H1 (cell line): ENCODE measurements around the gene NKAIN2. TPM values are rescaled to one million over a fixed set of nuclear protein-coding genes. Genes with fewer than 3 reads are reported as not detected.

Experiments used
- CTCF ChIA-PET: fragments of 300-600 bp; sonication (Branson Sonifier 250); formaldehyde crosslinking; loops from one replicate; lab custom pipeline; 2021; ENCODE audit not compliant: partially characterized antibody; lab: Charles Lee
- POLR2A ChIA-PET: fragments of 300-600 bp; sonication (Branson Sonifier 250); formaldehyde crosslinking; loops from one replicate; lab custom pipeline; 2021; ENCODE audit warnings: inconsistent platforms; ENCODE audit not compliant: partially characterized antibody; lab: Charles Lee
- DNase-seq, 2 experiments: peaks; one replicate each; pipeline versions ENCODE4 v3.0.0 to v3.0.0-alpha.2; 2010 to 2022; ENCODE audit warnings: low spot score in 2 of 2, low read depth in 1 of 2, mixed read lengths in 1 of 2
- FAIRE-seq: peaks from 2 replicates; lab custom pipeline; 2011; peaks lifted over from hg19 to GRCh38; lab: Jason Lieb, UNC
- H2AFZ ChIP-seq: 2 replicates; pipeline ENCODE4 v1.8.1; 2012; ENCODE audit warnings: low read length, inconsistent platforms
- H2AK5ac ChIP-seq: 2 replicates; pipeline ENCODE4 v1.6.1; 2013; ENCODE audit warnings: low read depth, low read length
- H2BK120ac ChIP-seq: replicated peaks from 2 replicates; pipeline ENCODE3; 2013; ENCODE audit warnings: low read depth, low read length, inconsistent platforms
- H2BK12ac ChIP-seq: 2 replicates; pipeline ENCODE4 v1.6.1; 2013; ENCODE audit warnings: low read depth, low read length
- H2BK15ac ChIP-seq: 2 replicates; pipeline ENCODE4 v1.6.1; 2013; ENCODE audit warnings: low read length
- H2BK20ac ChIP-seq: 2 replicates; pipeline ENCODE4 v1.6.1; 2013; ENCODE audit warnings: low read length
- H2BK5ac ChIP-seq: 2 replicates; pipeline ENCODE4 v1.6.1; 2013; ENCODE audit warnings: low read depth, low read length
- H3K14ac ChIP-seq: 2 replicates; pipeline ENCODE4 v1.6.1; 2013; ENCODE audit warnings: inconsistent platforms; ENCODE audit not compliant: insufficient read length
- H3K18ac ChIP-seq: 2 replicates; pipeline ENCODE4 v1.6.1; 2013; ENCODE audit warnings: low read length; ENCODE audit errors: extremely low read depth
- H3K23ac ChIP-seq: 2 replicates; pipeline ENCODE4 v1.6.1; 2013; ENCODE audit warnings: inconsistent platforms; ENCODE audit not compliant: insufficient read length
- H3K23me2 ChIP-seq: 2 replicates; pipeline ENCODE4 v1.6.1; 2013; ENCODE audit warnings: low read depth, low read length
- H3K27ac ChIP-seq: 2 replicates; pipeline ENCODE4 v1.6.1; 2011; ENCODE audit warnings: low read depth, low read length, inconsistent platforms
- H3K27me3 ChIP-seq, 4 experiments: replicated peaks in 1 of 4; 1 replicate in 1 of 4; 2 replicates in 3 of 4; pipeline versions ENCODE4 v1.6.1 to v1.8.1; 2011 to 2013; ENCODE audit warnings: low read length in 3 of 4, mild to moderate bottlenecking in 3 of 4, inconsistent platforms in 2 of 4, mixed read lengths in 2 of 4, moderate library complexity in 1 of 4; ENCODE audit not compliant: control insufficient read depth in 3 of 4, insufficient read depth in 3 of 4; ENCODE audit errors: extremely low read depth in 1 of 4
- H3K36me3 ChIP-seq, 4 experiments: 2 replicates each; pipeline versions ENCODE4 v1.6.1 to v1.8.1; 2011 to 2013; ENCODE audit warnings: mild to moderate bottlenecking in 4 of 4, low read length in 3 of 4, moderate library complexity in 2 of 4, control low read depth in 1 of 4, inconsistent platforms in 1 of 4; ENCODE audit not compliant: insufficient read depth in 4 of 4, control insufficient read depth in 2 of 4
- H3K4ac ChIP-seq: replicated peaks from 2 replicates; pipeline ENCODE3; 2013; ENCODE audit warnings: low read length, low read depth, mixed read lengths, inconsistent platforms; ENCODE audit not compliant: insufficient read length
- H3K4me1 ChIP-seq, 4 experiments: replicated peaks in 1 of 4; 1 replicate in 1 of 4; 2 replicates in 3 of 4; pipeline versions ENCODE4 v1.6.1 to v1.8.1; 2011 to 2013; ENCODE audit warnings: low read length in 3 of 4, inconsistent platforms in 2 of 4, mixed read lengths in 1 of 4; ENCODE audit not compliant: insufficient read depth in 4 of 4, control insufficient read depth in 3 of 4
- H3K4me2 ChIP-seq, 2 experiments: 2 replicates each; pipeline versions ENCODE4 v1.6.1 to v1.8.1; 2011 to 2013; ENCODE audit warnings: low read depth in 2 of 2, low read length in 2 of 2, control low read depth in 1 of 2, inconsistent platforms in 1 of 2, mild to moderate bottlenecking in 1 of 2; ENCODE audit not compliant: insufficient read depth in 1 of 2
- H3K4me3 ChIP-seq, 4 experiments: fragments of 200-600, 300-600 bp in 1 of 4; sonication (generic), shearing (Covaris generic), sonication (Bioruptor Twin) in 1 of 4; 2 replicates each; pipeline versions ENCODE4 v1.5.1 to v1.8.1; 2011 to 2016; ENCODE audit warnings: low read length in 4 of 4, low read depth in 3 of 4, control low read depth in 2 of 4, inconsistent platforms in 2 of 4, mild to moderate bottlenecking in 2 of 4, mixed read lengths in 1 of 4, moderate library complexity in 1 of 4; ENCODE audit not compliant: insufficient read depth in 2 of 4; ENCODE audit errors: extremely low read depth in 1 of 4
- H3K56ac ChIP-seq: replicated peaks from 2 replicates; pipeline ENCODE3; 2013; ENCODE audit warnings: low read depth, mild to moderate bottlenecking, mixed read lengths, low read length, inconsistent platforms; ENCODE audit not compliant: insufficient read length
- H3K79me1 ChIP-seq: 2 replicates; pipeline ENCODE4 v1.6.1; 2013; ENCODE audit warnings: low read depth, low read length, control low read depth
- H3K79me2 ChIP-seq, 2 experiments: 2 replicates each; pipeline versions ENCODE4 v1.6.1 to v1.8.1; 2012 to 2013; ENCODE audit warnings: low read length in 2 of 2, mild to moderate bottlenecking in 2 of 2, inconsistent platforms in 1 of 2; ENCODE audit not compliant: insufficient read depth in 2 of 2, control insufficient read depth in 1 of 2
- H3K9ac ChIP-seq, 4 experiments: replicated peaks in 1 of 4; 1 replicate in 1 of 4; 2 replicates in 3 of 4; pipeline versions ENCODE4 v1.6.1 to v1.8.1; 2011 to 2013; ENCODE audit warnings: low read depth in 3 of 4, low read length in 3 of 4, control low read depth in 2 of 4, mild to moderate bottlenecking in 2 of 4, moderate library complexity in 2 of 4, inconsistent platforms in 1 of 4; ENCODE audit errors: extremely low read depth in 1 of 4
- H3K9me3 ChIP-seq, 2 experiments: 2 replicates each; pipeline versions ENCODE4 v1.6.1 to v1.8.1; 2012 to 2013; ENCODE audit warnings: mild to moderate bottlenecking in 2 of 2, moderate library complexity in 2 of 2, control low read depth in 1 of 2, inconsistent platforms in 1 of 2, low read depth in 1 of 2, low read length in 1 of 2, mixed read lengths in 1 of 2; ENCODE audit not compliant: insufficient read depth in 2 of 2
- H4K20me1 ChIP-seq, 2 experiments: replicated peaks in 1 of 2; 2 replicates each; pipeline versions ENCODE3 to v1.8.1; 2011 to 2013; ENCODE audit warnings: inconsistent platforms in 2 of 2, low read length in 2 of 2, mild to moderate bottlenecking in 1 of 2; ENCODE audit not compliant: insufficient read depth in 2 of 2, control insufficient read depth in 1 of 2
- H4K5ac ChIP-seq: 2 replicates; pipeline ENCODE4 v1.6.1; 2013; ENCODE audit warnings: low read length, low read depth, mixed read lengths, inconsistent platforms; ENCODE audit not compliant: insufficient read length
- H4K8ac ChIP-seq: 2 replicates; pipeline ENCODE4 v1.8.0; 2013; ENCODE audit warnings: mild to moderate bottlenecking, moderate library complexity, low read length, inconsistent platforms; ENCODE audit not compliant: insufficient read depth; ENCODE audit errors: extremely low read depth
- H4K91ac ChIP-seq: replicated peaks from 2 replicates; pipeline ENCODE3; 2013; ENCODE audit warnings: low read length, mixed read lengths, inconsistent platforms; ENCODE audit not compliant: insufficient read length
- BCL11A ChIP-seq, 2 experiments: IDR thresholded peaks; one replicate each; pipeline ENCODE4 v1.6.1; 2011; ENCODE audit warnings: low read depth in 2 of 2, low read length in 2 of 2, mild to moderate bottlenecking in 2 of 2
- BRCA1 ChIP-seq: IDR thresholded peaks from 2 replicates; pipeline ENCODE4 v1.6.1; 2012; ENCODE audit warnings: low read depth, low read length, improper control_type of control experiment
- CTBP2 ChIP-seq: IDR thresholded peaks from 2 replicates; pipeline ENCODE4 v1.7.0; 2011; ENCODE audit warnings: borderline replicate concordance, mild to moderate bottlenecking, moderate library complexity, mixed read lengths, low read length; ENCODE audit not compliant: insufficient read depth, insufficient read length
- GABPA ChIP-seq: IDR thresholded peaks from 2 replicates; pipeline ENCODE4 v1.6.1; 2011; ENCODE audit warnings: mild to moderate bottlenecking, low read length, moderate library complexity, borderline replicate concordance; ENCODE audit not compliant: insufficient read depth
- GTF2F1 ChIP-seq: IDR thresholded peaks from 2 replicates; pipeline ENCODE4 v1.6.1; 2012; ENCODE audit warnings: low read depth, low read length, improper control_type of control experiment, borderline replicate concordance
- KDM4A ChIP-seq: IDR thresholded peaks from one replicate; pipeline ENCODE4 v1.7.1; 2012; ENCODE audit warnings: low read depth, mild to moderate bottlenecking, moderate library complexity, low read length, inconsistent platforms; ENCODE audit not compliant: severe bottlenecking
- POLR2A ChIP-seq, 2 experiments: IDR thresholded peaks; 1 replicate in 1 of 2; 2 replicates in 1 of 2; pipeline ENCODE4 v1.6.1; 2011; ENCODE audit warnings: low read depth in 2 of 2, low read length in 2 of 2, mild to moderate bottlenecking in 2 of 2; ENCODE audit errors: control extremely low read depth in 1 of 2
- SIN3A ChIP-seq, 2 experiments: IDR thresholded peaks in 1 of 2; conservative IDR thresholded peaks in 1 of 2; 2 replicates each; pipeline ENCODE4 v1.6.1; 2011 to 2012; ENCODE audit warnings: low read length in 2 of 2, improper control_type of control experiment in 1 of 2, low read depth in 1 of 2, mild to moderate bottlenecking in 1 of 2
- SUZ12 ChIP-seq: fragments of 200-600 bp; sonication (generic); IDR thresholded peaks from 2 replicates; pipeline ENCODE4 v1.6.1; 2012; ENCODE audit warnings: mild to moderate bottlenecking, inconsistent platforms, low read length, moderate library complexity, mixed read lengths
- TBP ChIP-seq: IDR thresholded peaks from 2 replicates; pipeline ENCODE4 v1.6.1; 2011; ENCODE audit warnings: low read depth, low read length, improper control_type of control experiment
- YY1 ChIP-seq: IDR thresholded peaks from 2 replicates; pipeline ENCODE4 v1.6.1; 2011; ENCODE audit warnings: low read depth, mild to moderate bottlenecking, low read length
- ZNF274 ChIP-seq: IDR thresholded peaks from 2 replicates; pipeline ENCODE4 v1.7.0; 2012; ENCODE audit warnings: low read length, borderline replicate concordance; ENCODE audit errors: extremely low read depth
- WGBS, 2 experiments: shearing (Covaris generic) in 1 of 2; methylation state at CpG; one replicate each; pipeline versions ENCODE4 v1.1.6 to v1.1.7; 2013 to 2015; ENCODE audit warnings: low lambda C conversion rate in 2 of 2, mixed read lengths in 2 of 2, inconsistent platforms in 1 of 2, low coverage in 1 of 2, missing lambda C conversion rate in 1 of 2; ENCODE audit not compliant: insufficient replicate concordance in 2 of 2, insufficient coverage in 1 of 2, insufficient read length in 1 of 2; ENCODE audit errors: extremely low coverage in 1 of 2, missing lambda C conversion rate in 1 of 2; 5-methylcytosine and 5-hydroxymethylcytosine counted together
- polyA plus RNA-seq, 7 experiments: library from polyadenylated mRNA; depleted of rRNA in 3 of 7; stranded (reverse) in 5 of 7; unstranded in 2 of 7; fragments of >200 nt in 5 of 7; fragments of 200-250 nt in 2 of 7; gene quantifications; 1 replicate in 5 of 7; 2 replicates in 1 of 7; 4 replicates in 1 of 7; pipeline versions ENCODE4 v1.2.1 to v1.2.3, GENCODE V29; 2011 to 2013; ENCODE audit warnings: missing spikeins in 2 of 7, mixed read lengths in 2 of 7
- total RNA-seq: library from RNA; stranded (reverse); fragmentation: NEBNext Ultra II Directional; extraction: Animal tissue kit (Norgen Biotek cat#: 25700); gene quantifications from 2 replicates; pipeline ENCODE4 v1.2.1, GENCODE V29; 2021
- TF ChIP-seq, protein P1 (sequence below): IDR thresholded peaks from 2 replicates; pipeline ENCODE4 v1.6.1; 2012; ENCODE audit warnings: low read length, inconsistent platforms

The NKAIN2 gene
- total and polyA plus RNA-seq, 2 of the 8 experiments (the other 6 are each of a cell fraction or from before 2014, with no cell fraction given): 0.20 to 0.34 TPM

GRCh38 chr6:124273701-124274100 lies 470.0 kb downstream of the NKAIN2 start:
- Histone ChIP-seq H3K79me1 (no peaks in the 10 kb centered on the region), H3K79me2 (no peaks in the 10 kb centered on the region), H3K56ac (no peak overlapping the region), H2BK120ac (no peak overlapping the region), H4K5ac (no peak overlapping the region), H2BK15ac (no peak overlapping the region), H2BK5ac (no peak overlapping the region), H2BK20ac (no peak overlapping the region), H2BK12ac (no peak overlapping the region), H3K9me3 (no peaks in the 10 kb centered on the region), H2AFZ (no peak overlapping the region), H3K23me2 (no peaks in the 10 kb centered on the region; the same call in 1 of the 2 replicates), H3K4me3 (no peak overlapping the region), H3K23ac (no peak overlapping the region), H3K4ac (no peak overlapping the region), H3K27ac (no peak overlapping the region), H2AK5ac (no peak overlapping the region), H3K9ac (no peak overlapping the region), H4K91ac (no peak overlapping the region), H3K18ac (no peak overlapping the region), H4K20me1 (no peaks in the 10 kb centered on the region), H4K8ac (no peak overlapping the region), H3K36me3 (no peaks in the 10 kb centered on the region), H3K4me1 (no peaks in the 10 kb centered on the region), H3K14ac (no peak overlapping the region), H3K4me2 (no peak overlapping the region), H3K27me3 (no peaks in the 10 kb centered on the region)
- ChIA-PET CTCF (no interaction called here), POLR2A (no interaction called here)
- DNase-seq (no peak), FAIRE-seq (no peak)
- WGBS, 2 experiments: 81% methylated on average over 1 of the region's 1 CpG; no CpG with 5 or more reads in 1 of the 2 experiments
- no peak for TF ChIP-seq GTF2F1
- TF ChIP-seq, protein P1, sequence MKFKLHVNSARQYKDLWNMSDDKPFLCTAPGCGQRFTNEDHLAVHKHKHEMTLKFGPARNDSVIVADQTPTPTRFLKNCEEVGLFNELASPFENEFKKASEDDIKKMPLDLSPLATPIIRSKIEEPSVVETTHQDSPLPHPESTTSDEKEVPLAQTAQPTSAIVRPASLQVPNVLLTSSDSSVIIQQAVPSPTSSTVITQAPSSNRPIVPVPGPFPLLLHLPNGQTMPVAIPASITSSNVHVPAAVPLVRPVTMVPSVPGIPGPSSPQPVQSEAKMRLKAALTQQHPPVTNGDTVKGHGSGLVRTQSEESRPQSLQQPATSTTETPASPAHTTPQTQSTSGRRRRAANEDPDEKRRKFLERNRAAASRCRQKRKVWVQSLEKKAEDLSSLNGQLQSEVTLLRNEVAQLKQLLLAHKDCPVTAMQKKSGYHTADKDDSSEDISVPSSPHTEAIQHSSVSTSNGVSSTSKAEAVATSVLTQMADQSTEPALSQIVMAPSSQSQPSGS: no peak
- TF ChIP-seq ZNF274: no peak
- TF ChIP-seq SIN3A (conservative IDR thresholded peaks at IDR 0.05 in 1 of 2, IDR thresholded peaks at IDR 0.05 in 1 of 2; ENCODE audit: low read depth in 1 of 2, low read length in 2 of 2): no peak
- TF ChIP-seq BRCA1: no peak
- TF ChIP-seq YY1: no peak
- TF ChIP-seq GABPA: no peak
- no peak for TF ChIP-seq BCL11A (IDR thresholded peaks at IDR 0.05; ENCODE audit: low read depth in 2 of 2, low read length in 2 of 2)
- no peak for TF ChIP-seq POLR2A (IDR thresholded peaks at IDR 0.05; ENCODE audit: control extremely low read depth in 1 of 2, low read depth in 2 of 2, low read length in 2 of 2)
- TF ChIP-seq TBP: no peak
- TF ChIP-seq SUZ12: no peak
- no peak for TF ChIP-seq KDM4A
- no peak for TF ChIP-seq CTBP2
